ENCODE data around the gene CNGB1.

Gene CNGB1

GRCh38 chr16:57977418-57978069, 6.6 kb upstream of the CNGB1 start:
- no peak for DNase-seq (ENCODE audit: low read depth in 1 of 2, low spot score in 1 of 2)

DNA sequence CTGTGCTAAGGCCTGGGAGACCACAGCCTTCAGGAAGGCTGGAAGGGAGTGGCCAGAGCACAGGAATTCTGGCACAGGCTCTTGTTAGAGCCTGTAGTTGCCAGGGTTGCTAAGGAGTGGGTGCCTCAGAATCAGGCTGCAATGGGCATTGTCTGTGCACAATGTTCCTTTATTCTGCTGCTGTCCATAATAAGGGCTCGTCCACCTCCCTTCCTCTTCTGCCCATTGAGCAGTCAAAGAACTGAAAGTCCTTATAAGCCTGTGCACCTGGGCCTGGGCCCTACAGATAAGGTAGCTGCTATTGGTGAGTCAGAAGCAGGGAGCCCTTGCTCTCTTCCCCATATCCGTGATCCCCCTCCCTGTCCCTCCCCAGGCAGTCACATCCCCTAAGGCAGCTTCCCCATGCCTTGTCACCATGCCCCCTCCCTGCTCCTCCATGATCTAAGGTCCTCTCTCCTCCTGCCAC, 5.4 kb upstream of the CNGB1 start:
- DNase-seq (ENCODE audit: low read depth in 1 of 2, low spot score in 1 of 2) = no peak

DNA sequence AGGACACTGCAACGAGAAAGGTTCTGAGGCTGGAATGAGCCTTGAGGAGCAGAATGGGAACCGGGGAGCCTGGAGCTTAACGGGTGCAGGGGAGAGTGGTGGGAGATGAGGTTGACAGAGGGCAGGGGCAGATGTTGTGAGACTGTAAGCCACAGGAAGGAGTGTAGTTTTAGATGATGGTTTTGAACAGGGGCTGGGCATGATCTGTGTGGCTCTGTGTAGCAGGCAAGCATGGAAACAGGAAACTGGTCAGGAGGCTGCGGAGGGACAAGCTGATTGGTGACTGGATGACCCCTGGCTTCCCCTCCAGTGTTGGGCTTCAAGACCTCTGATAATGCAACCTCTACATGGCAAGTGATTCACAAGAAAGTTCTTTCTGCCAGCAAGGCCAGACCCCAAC, 1.4 kb upstream of the CNGB1 start:
- DNase-seq (ENCODE audit: low read depth in 1 of 2, low spot score in 1 of 2) = no peak

DNA sequence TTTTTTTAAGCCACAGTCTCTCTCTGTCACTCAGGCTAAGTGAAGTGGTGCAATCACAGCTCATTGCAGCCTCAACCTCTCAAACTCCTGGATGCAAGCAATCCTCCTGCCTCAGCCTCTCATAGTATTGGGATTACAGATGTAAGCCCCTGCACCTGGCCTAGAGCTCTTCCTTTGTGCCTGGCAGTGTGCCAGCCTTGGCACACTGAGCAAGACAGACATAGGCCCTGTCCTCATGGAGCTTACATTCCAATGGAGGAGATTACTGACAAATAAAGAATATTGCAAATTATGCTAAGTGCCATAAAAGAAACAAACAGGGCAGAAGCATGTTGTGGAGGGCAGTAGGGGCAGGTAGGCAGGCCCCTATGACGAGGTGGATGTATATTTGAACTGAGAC, 920 bp upstream of the CNGB1 start:
- no peak for DNase-seq (ENCODE audit: low read depth in 1 of 2, low spot score in 1 of 2)

DNA sequence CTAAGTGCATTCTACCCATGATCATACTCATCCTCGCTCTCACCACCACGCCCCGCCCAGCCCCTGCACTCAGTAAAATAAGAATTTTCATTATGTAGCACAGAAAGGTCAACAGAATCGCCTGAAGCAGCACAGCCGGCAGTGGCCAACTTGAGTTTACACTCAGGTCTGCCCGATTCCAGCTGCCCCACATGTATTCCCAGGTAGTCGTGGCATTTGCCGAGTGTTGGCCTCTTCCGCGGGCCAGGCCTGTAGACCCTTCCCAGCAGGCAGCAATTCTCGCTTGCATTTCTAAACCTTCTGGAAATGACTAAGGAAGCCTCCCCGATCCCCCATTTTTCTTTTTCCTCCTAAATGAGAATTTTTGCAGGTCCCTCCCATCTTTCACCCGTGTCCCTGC, 609 bp downstream of the CNGB1 start:
- no peak for DNase-seq (ENCODE audit: low read depth in 1 of 2, low spot score in 1 of 2)

DNA sequence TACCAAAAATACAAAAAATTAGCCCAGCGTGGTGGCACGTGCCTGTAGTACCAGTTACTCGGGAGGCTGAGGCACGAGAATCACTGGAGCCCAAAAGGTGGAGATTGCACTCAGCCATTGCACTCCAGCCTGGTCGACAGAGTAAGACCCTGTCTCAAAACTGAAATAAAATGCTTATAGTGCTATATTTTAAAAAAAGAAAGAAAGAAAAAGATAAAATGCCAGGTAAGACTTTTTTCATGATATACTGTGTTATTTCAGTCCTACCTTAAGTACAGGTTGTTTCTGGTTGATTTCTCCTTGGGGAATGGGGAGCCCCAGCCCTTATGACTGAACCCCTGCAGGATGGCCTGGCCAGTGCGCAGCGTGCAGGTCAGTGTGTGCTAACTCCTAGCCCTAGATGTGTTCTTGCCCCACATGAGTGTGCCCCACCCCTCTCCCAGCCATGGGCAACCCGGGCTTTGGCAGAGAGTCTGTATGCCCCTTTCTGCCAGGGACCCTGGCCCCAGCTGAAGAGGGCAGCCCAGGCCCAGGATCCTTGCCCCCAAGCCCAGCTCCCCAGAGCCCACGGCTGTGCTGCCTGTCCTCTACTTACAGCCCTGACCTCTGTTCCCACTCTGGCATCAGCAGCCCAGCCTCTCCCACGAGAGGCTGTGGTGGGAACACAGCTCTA, 1.3 kb downstream of the CNGB1 start:
- DNase-seq (ENCODE audit: low read depth in 1 of 2, low spot score in 1 of 2) = no peak

- no peak for DNase-seq (ENCODE audit: low read depth in 1 of 2, low spot score in 1 of 2)
These were observed 3.0 kb downstream of the CNGB1 start for GRCh38 chr16:57967916-57968315.

DNA sequence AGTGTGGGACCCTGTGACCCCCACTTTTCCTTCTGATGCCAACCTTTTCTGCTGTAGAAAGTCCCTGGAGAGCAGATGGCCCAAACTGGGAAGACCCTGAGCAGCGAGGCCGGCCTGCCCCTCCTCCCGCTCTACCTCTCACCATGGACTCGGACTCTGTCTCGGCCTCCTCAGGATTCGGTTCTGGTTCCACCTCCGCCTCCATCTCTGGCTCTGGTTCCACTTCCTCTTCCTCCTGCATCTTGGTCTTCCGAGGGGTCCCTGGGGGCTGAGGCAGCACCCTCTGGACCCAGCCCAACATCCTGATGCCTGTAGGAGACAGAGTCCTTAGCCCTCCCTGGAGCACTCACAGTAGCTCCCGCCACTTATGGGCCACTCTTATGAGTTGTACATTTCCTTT, 3.9 kb downstream of the CNGB1 start:
- DNase-seq (ENCODE audit: low read depth in 1 of 2, low spot score in 1 of 2) = no peak

GRCh38 chr16:57966204-57966771, 4.6 kb downstream of the CNGB1 start:
- no peak for DNase-seq (ENCODE audit: low read depth in 1 of 2, low spot score in 1 of 2)

DNA sequence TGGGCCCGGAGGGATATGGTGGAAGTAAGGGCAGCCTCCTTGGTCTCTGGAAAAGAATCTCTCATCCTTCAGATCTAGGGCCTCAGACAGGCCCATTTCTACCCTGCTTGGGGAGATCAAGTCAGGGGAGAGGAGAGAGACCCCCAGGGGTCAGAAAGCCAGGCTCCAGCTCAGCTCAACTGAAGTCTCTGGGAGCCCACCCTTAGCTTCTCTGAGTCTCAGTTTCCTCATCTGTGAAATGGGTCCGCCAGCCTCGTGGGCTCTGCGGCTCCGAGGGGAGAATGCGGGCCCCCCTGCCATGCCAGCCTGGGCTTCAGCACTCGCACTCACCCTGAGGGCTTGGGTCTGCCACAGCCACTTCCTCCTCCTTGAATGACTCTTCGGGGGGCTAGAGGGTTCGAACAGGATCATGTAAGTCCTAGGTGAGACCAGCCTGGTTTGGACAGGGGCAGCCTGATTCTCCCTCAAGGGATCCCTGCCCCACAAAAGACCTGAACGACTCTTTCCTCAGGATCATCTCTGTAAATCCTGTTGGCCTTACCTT, 6.7 kb downstream of the CNGB1 start:
- DNase-seq (ENCODE audit: low read depth in 1 of 2, low spot score in 1 of 2) = no peak

DNA sequence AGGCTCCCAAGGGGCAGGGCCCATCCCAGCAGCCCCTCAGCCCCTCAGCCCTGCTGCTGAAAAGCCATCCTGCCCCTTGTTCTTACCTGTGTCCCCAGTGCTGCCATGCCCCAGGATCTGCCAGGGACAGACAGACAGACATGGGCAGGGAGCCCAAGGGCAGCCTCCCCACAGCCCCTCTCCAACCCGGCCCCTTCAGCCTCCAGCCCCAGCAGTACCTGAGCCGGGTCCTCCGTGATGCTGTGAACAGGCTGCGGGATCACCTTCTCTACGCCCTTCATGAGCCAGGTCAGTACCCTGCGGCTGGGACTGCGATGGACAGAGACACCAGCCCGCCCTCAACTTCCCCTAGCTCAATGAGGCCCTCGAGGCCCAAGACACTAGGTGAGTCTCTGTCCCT, 8.2 kb downstream of the CNGB1 start:
- no peak for DNase-seq (ENCODE audit: low read depth in 1 of 2, low spot score in 1 of 2)

DNA sequence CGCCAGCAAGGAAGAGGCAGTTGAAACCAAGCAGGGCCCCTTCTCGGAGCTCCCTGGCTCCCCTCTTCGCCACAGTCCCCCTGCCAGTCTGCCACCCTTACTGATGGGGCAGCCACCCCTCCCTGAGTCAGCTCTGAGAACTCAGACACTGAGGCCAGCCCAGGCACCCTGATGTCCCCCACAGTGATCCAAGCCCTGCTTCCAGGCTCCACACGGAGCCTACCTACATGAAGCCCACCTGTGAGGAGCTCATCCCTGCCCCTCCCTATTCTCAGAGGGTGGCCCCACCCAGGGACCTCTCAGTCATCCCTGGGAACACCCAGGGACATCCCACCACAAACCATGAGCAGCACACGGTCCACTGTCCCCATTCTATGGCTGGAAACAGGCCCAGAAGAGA, 8.9 kb downstream of the CNGB1 start:
- DNase-seq (ENCODE audit: low read depth in 1 of 2, low spot score in 1 of 2) = no peak

GRCh38 chr16:57961538-57961937, 9.4 kb downstream of the CNGB1 start:
- no peak for DNase-seq (ENCODE audit: low read depth in 1 of 2, low spot score in 1 of 2)

GRCh38 chr16:57960826-57961472, 10.0 kb downstream of the CNGB1 start:
- no peak for DNase-seq (ENCODE audit: low read depth in 1 of 2, low spot score in 1 of 2)

DNA sequence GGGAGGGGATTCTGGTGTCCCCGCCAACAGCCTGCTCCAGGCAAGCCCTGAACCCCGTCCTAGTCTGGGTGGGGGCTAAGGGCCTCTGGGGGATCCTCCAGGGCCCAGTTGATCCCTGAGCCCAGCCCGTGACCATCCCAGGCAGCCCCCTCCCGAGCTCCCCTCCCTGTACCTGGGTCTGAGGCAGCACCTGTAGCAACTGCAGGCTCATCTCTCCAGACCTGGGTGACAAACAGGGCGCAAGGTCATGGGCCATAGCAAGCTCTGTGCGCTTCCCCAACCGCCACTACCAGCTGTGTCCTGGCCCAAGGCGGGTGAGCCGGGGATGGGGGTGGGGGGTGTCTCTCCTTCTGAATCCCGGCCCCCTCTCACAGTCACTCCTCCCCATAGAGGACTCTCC, 10.6 kb downstream of the CNGB1 start:
- DNase-seq (ENCODE audit: low read depth in 1 of 2, low spot score in 1 of 2) = no peak

- DNase-seq (ENCODE audit: low read depth in 1 of 2, low spot score in 1 of 2) = no peak
These were observed 11.1 kb downstream of the CNGB1 start for GRCh38 chr16:57959804-57960203.

- DNase-seq (ENCODE audit: low read depth in 1 of 2, low spot score in 1 of 2) = no peak
These were observed 11.8 kb downstream of the CNGB1 start for GRCh38 chr16:57959121-57959520.

DNA sequence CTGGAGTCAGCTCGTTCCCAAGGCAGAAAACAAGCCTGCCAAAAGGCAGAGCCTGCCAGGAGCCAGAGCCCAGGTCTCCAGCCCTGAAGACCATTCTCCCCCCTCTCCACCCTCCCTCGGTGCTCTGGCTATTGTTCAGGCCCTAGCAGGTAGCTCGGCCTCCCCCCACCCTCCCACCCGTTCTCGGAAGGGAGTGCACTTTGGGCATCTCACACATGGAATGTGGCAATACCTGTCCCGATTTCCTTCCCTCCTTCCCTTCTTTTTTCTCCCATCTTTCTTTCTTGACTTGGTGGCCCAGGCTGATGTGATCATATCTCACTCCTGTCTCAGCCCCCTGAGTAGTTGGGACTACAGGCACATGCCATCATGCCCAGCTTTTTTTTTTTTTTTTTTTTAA, 12.4 kb downstream of the CNGB1 start:
- no peak for DNase-seq (ENCODE audit: low read depth in 1 of 2, low spot score in 1 of 2)

DNA sequence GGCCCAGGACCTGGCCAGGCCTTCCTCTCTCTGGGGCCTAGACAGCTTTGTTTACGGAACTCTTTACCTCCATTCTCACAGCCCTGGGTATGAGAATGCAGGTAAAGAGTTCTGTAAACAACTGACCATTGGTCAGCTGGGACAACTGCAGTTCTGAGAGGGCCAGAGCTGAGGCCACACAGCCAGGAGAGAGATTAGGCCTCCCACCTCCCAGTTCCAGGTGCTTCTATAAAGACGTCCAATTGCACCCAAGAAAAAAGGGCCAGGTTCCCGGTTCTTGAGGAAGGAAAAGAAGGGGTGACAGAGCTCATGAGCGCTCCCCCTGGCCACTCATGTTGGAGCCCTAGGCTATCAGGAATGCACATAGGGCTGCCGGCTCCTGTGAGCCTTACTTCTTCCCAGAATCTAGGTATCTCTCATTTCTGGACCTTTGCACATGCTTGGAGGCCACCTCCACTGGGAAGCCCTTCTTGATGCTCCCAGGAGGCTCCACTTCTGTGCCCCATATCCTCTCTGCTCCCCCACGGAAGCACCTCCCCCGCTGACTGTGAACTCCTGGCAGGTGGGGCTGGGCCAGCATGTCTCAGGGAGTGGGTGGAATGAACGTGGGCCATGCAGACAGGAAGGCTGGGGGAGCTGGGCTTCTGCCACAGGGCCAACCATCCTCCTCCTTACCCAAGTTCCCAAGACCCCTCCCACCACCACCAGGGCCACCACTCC, 13.1 kb downstream of the CNGB1 start:
- no peak for DNase-seq (ENCODE audit: low read depth in 1 of 2, low spot score in 1 of 2)

GRCh38 chr16:57956924-57957672, 13.8 kb downstream of the CNGB1 start:
- DNase-seq (ENCODE audit: low read depth in 1 of 2, low spot score in 1 of 2) = no peak

Measured in stimulated activated CD4-positive, alpha-beta T cell treated with anti-CD3 and anti-CD28 coated beads, Interleukin-15, amount 100 ng/mL, for 1 hour (primary cell).